ENCODE data around the gene SPART.

Gene SPART

DNA sequence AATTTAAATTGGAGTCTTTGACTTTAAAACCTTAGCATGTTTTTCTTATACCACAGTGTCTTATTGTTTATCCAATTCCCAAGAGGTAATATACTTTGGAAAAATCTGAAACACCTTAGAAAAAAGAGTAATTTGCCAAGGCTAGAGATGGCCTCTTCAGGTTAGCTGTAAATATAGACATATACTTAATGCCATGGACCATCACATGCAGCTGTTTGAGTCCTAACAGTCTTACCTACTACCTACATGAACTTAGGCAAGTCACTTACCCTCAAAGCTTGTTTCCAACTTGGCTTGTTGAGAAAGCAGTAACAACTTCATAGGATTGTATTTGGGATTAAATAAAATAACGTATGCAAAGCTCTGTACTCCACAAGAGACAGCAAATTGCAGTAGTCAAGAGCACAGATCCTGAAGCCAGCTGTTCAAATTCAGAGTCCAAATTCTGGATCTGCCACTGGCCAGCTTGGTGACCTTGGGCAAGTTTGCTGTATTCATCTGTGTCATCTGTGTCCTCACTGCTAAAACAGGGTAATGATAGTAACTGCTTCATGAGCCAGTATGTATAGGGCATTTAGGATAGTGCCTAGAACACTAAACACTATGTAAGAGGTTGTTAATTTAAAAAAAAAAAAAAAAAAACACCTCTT is 13.2 kb upstream of the SPART start:
- TF ChIP-seq GATA3 (IDR thresholded peaks at IDR 0.05; ENCODE audit: low read depth, low read length): no peak
- no peak for TF ChIP-seq GATA2 (IDR thresholded peaks at IDR 0.05; ENCODE audit: low read depth, low read length)

DNA sequence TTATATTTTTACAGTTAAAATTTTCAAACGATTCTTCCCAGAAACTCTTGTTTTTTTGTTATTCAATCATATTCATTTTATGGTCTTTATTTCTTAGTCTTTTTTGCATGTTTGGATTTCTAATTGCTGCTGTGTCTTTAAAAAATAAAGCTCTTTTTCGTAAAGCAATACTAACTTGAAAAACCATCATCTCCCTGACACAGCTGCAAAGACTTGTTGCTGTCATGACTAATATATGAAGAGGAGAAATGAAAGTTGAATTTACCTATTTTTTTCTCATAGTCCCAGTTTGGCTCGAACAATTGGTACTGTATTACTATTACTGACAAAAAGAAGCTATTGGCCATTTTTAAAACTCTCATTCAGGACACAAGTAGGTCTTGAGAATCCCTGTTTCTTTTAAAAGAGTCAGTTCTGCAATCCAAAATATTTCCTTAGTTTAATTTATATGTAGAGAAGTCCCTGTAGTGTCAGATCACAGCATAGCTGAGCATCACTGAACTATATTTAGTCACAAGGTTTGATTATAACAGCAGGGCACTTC is 12.1 kb upstream of the SPART start:
- TF ChIP-seq GATA3 (IDR thresholded peaks at IDR 0.05; ENCODE audit: low read depth, low read length): no peak
- TF ChIP-seq GATA2 (IDR thresholded peaks at IDR 0.05; ENCODE audit: low read depth, low read length): no peak

- no peak for TF ChIP-seq GATA2 (IDR thresholded peaks at IDR 0.05; ENCODE audit: low read depth, low read length)
- no peak for TF ChIP-seq GATA3 (IDR thresholded peaks at IDR 0.05; ENCODE audit: low read depth, low read length)
Observed at GRCh38 chr13:36357692-36358091, 11.5 kb upstream of the SPART start.

DNA sequence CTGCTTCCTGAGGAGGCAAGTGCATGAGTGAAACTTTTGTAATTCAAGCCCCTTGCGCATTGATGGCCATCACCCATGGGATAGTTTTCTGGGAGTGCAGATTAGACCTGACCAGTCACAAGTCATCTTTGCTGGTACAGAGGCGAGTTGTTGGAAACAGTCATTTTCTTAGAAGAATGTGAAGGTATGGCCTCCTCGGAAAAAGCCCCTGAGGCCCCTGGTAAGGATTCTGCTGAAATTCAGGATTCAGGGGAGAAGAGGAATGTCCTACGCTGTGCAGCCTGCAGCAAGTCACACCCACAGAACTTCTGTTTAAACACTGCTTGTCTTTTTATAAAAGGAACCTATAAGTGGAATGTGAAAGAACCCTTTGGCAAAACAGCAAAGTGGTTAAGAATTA is 11.0 kb upstream of the SPART start:
- TF ChIP-seq GATA3 (IDR thresholded peaks at IDR 0.05; ENCODE audit: low read depth, low read length) (no peak), GATA2 (IDR thresholded peaks at IDR 0.05; ENCODE audit: low read depth, low read length) (no peak)

DNA sequence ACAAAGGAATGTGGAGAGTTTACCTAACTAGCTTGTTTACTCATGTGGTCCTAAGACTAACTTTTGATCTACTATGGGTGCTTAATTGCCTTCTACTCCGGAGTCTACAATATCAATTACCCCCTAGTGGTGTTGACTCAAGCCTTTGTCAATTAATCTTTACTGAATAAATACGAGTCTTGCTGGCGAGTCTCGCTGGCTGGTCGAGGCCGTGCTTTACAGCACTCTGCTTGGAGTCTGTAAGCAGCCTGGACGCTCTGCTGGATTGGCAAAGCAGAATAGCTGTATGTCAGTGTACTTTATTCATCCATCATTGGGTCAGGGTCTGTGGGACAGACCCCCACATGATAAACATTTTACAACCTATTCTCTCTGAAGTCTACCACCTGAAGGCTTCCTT is 9.9 kb upstream of the SPART start:
- TF ChIP-seq GATA3 (IDR thresholded peaks at IDR 0.05; ENCODE audit: low read depth, low read length) (no peak), GATA2 (IDR thresholded peaks at IDR 0.05; ENCODE audit: low read depth, low read length) (no peak)

GRCh38 chr13:36355632-36356031 is 9.4 kb upstream of the SPART start:
- TF ChIP-seq GATA3 (IDR thresholded peaks at IDR 0.05; ENCODE audit: low read depth, low read length) (no peak), GATA2 (IDR thresholded peaks at IDR 0.05; ENCODE audit: low read depth, low read length) (no peak)

DNA sequence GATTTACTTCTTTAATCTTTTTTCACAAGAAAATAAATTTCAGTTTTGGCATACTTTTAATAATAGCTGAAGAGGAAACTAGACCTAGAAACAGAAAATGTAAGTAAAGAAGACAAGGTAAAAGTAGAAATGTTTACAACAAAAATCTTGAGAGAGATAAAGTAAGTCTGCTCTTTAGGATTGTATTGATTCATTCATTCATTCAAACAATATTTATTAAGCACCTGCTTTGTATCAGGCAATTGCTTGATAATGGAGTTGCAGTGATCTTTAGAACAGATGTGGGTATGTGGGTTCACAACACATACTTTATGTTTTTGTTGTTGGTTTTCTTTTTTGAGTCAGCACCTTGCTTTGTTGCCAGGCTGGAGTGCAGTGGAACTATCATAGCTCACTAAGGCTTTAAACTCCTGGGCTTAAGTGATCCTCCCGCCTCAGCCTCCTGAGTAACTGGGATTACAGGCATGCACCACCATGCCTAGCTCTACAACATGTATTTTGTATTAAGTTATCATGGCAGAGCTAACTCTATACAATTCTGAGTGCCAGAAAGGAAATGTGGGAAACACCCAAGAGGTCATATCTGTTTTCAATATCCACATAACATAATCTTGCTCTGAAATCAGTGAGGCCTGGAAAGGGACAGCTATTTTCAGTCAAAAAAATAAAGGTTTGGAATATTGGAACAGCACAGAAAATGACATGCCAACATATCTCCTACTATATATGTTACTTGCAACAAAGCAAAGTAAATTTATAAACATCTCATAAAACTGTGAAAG is 8.8 kb upstream of the SPART start:
- TF ChIP-seq GATA3 (IDR thresholded peaks at IDR 0.05; ENCODE audit: low read depth, low read length) (no peak), GATA2 (IDR thresholded peaks at IDR 0.05; ENCODE audit: low read depth, low read length) (no peak)

DNA sequence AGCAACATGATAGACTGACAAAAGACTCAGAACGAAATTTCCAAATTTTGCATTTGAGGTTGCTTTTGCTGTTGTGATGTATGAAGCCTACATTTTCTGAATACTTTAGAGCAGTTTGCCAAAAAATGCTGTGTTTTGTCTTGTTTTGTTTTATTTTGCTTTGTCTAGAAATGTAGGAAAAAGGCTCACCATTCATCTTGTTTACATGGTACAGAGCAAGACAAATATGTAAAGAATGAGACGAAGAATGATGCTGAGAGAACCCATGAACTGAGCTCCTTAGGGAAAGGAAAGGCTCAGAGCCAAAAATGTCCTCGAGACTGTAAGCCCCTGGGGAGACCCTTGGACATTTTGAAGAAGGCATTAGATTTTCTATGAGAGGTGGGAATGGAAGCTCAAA is 6.8 kb upstream of the SPART start:
- TF ChIP-seq GATA3 (IDR thresholded peaks at IDR 0.05; ENCODE audit: low read depth, low read length) (no peak), GATA2 (IDR thresholded peaks at IDR 0.05; ENCODE audit: low read depth, low read length) (no peak)

DNA sequence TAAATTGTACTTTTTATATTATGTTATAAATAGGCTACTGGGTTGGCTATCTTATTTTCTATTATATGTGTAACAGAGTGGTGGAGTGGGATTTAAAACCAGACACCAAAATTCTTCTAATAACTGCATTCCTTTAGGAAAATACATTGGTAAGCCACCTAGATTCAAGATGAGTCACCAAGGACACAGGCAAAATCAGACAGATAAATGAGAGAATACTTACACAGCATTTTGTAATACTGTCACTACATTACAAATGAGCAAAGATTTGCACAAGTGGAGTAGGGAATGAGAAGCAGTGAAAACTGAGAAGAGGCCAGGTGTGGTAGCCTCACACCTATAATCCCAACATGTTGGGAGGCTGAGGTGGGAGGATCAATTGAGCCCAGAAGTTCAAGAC is 6.2 kb upstream of the SPART start:
- TF ChIP-seq GATA3 (IDR thresholded peaks at IDR 0.05; ENCODE audit: low read depth, low read length) (no peak), GATA2 (IDR thresholded peaks at IDR 0.05; ENCODE audit: low read depth, low read length) (no peak)

- TF ChIP-seq GATA3 (IDR thresholded peaks at IDR 0.05; ENCODE audit: low read depth, low read length) (no peak), GATA2 (IDR thresholded peaks at IDR 0.05; ENCODE audit: low read depth, low read length) (no peak)
Observed at GRCh38 chr13:36347531-36348210, 1.5 kb upstream of the SPART start.

DNA sequence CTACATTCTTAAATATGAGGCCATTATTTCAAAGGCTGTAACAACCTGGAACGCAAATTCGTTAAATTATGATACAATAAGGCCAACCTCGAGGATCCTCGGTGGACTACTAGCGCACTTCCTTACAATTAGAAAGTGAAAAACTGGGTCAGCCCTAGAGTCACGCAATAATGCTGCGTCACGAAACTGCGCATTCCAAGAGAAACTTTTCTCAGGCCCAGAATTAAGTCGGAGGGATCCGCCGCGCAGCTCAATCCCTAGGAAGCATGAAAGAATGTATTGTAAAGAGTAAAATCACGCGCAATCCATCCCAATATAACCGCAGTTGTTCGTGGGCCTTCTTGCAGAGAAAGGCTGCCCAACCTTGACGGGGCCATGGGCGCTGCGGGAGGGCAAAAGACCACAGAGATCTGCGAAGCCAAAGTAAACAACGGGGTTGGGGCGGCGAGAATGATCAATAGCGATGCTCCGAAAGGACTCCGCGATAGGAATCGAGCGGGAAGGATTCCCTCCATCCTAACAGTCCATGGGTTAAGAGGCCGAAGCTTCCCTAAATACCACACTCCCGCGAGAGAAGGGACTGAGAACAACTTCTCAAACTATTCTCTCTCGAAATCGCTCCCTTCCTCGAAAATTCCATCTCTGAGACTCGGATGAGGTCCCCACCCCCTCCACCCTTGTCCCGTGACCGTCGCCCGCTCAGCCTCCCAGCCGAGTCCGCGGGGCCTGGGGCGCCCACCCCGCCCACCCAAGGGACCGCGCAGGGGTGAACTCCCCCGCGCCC is 564 bp downstream of the SPART start:
- no peak for TF ChIP-seq GATA3 (IDR thresholded peaks at IDR 0.05; ENCODE audit: low read depth, low read length)
- TF ChIP-seq GATA2 (IDR thresholded peaks at IDR 0.05; ENCODE audit: low read depth, low read length): no peak

GRCh38 chr13:36344886-36345437 is 1.2 kb downstream of the SPART start:
- TF ChIP-seq GATA3 (IDR thresholded peaks at IDR 0.05; ENCODE audit: low read depth, low read length) (no peak), GATA2 (IDR thresholded peaks at IDR 0.05; ENCODE audit: low read depth, low read length) (no peak)

DNA sequence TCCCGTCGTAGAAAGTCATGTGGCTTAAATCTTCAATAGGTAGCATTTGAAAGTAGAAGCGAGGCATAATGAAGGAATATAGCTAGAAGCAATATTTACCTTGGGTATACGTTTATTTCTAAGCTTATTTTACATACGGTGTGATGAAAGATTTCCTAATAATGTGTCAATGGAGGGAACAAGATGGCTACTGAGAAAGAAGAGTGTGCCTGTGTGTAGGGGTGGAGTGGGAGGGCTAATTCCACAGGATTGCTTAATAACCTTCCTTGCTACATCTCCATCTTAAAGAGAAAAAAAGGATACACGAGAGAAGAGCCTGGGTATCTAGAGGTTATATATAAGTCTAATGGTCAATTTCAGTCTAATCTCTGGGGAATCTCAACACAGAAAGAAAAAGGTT is 2.0 kb downstream of the SPART start:
- TF ChIP-seq GATA2 (IDR thresholded peaks at IDR 0.05; ENCODE audit: low read depth, low read length) (no peak), GATA3 (IDR thresholded peaks at IDR 0.05; ENCODE audit: low read depth, low read length) (no peak)
